Stimulated activated CD4-positive, alpha-beta T cell treated with anti-CD3 and anti-CD28 coated beads, Interleukin-1b, Interleukin-23, amount 100 ng/mL, for 48 hours (primary cell): Measurements from ENCODE around the gene CCDC171.
"Not testable (repeated sequence)": the region's sequence is repeated elsewhere in the genome, so short reads cannot be mapped to it uniquely, and the experiment has no call there.

ENCODE experiments used
- DNase-seq: peaks from one replicate; pipeline ENCODE4 v3.0.0-alpha.2; 2020

CCDC171 gene

DNA sequence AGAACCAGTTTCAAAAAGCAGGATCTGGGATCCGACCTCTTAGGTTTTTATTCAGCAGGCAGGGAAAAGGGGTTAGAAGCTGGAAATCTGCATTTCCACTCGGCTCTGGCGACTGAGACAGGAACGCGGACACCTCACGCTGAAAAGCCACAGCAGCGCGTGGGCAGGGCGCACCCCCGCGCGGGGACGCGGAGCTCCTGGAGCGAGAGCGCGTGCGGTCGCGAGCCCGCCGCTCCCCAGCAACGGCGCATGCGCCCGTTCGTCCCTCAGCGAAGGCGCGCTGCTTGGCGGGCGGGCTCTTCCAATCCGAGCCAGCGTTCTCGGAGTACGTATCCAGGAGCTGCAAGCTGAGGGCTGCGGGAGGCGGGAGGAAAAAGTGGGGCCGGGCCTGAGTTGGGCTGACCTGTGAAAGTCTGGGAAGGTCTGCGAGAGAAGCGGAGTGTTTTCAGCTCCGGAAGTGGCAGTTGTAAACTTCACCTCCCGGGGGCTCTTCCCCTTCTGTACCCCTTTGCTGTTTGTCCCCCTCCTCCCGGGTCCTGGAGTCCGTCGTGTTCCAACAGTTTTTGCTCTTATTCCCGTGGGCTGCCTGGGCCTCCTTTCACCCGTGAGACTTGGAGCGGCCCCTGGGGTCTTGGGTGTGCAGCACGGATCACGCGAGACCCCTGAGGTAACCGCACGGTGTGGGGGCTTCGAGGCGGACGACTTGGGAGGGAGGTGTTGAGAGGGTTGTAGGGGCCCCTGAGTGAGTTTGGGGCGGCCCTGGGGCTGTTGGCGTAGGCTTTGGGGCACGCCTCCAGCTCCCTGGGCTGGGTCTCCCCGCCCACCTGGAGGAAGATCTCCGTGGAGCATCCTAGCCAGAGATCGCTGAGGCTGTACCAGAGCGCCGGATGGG lies at the start of gene CCDC171:
TSS of gene CCDC171 (plus strand) at position 408 of the 892 bp plus-strand sequence. CDS start 11,046 bp downstream, outside the sequence.
- peak; percentile 86 for DNase-seq

- no peak for DNase-seq
Observed at GRCh38 chr9:15505921-15506320, 46.9 kb upstream of the CCDC171 start.

DNA sequence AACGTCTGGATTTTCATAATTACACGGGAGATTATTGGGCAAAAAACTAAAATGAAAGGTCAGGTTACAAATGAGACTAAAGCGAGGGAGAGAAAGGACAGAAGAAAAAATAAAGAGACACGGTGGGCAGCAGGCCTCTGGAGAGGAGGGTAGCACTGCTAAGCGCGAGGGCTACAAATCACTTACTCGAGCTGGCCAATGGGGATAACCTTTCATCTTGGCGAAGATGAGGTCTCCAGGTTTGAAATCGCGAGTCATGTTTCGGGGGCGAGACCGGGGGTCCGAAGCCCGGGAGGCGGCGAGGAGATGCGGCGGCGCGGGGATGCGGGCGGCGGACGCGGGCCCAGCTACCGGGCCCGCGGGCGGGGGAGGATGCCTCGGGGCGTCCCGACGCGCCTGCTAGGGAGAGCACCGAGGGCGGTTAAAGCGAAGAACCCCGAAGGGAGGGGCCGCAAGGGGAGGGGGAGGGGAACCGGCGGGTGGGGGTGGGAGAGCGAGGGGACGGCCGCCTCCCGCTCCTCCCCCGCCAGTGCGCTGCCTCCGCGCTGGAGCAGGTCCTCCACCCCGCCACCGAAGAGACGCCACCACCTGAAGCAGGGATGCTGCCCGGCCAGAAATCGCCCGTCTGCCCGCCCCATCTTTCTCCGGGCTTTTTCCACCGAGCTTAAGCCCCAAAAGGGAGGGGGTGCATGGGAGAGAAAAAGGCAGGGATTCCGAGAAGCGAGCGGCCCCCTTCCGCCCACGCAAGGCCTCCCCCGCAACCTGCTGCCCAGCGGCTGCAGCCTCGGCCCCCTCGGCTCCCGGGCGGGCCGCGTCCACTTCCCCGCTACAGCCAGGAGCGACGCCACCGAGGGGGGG lies 42.7 kb upstream of the CCDC171 start:
- peak; percentile 58 for DNase-seq

- peak; percentile 88 for DNase-seq
Observed at GRCh38 chr9:15510789-15511575, 41.9 kb upstream of the CCDC171 start, which contains the start of gene PSIP1. Gene PSIP1 (minus strand): TSS chr9:15510970. CDS start chr9:15510188, 782 bp downstream.

DNA sequence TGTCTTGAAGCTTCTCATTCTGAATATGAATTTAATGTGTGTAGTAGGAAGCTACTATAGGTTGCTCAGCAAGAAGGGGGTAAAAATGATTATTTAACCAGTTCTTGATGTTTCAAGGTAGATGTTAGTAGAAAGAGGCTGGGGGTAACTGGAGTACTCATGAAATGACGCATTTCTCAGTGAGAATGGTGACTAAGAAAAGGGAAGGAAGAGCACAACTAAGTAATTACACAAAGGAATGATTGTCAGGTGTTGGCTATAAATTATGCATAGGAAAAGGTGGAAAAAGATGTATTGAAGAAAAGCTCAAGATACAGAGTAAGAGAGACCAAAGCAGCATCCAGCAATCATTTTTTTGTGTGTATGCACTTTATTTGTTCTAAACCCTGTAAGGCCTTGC lies 40.6 kb upstream of the CCDC171 start:
- DNase-seq = no peak

- DNase-seq = no peak
Observed at GRCh38 chr9:15512889-15513288, 40.0 kb upstream of the CCDC171 start.

GRCh38 chr9:15513335-15513734 lies 39.5 kb upstream of the CCDC171 start:
- DNase-seq = no peak

- DNase-seq = no peak
Observed at GRCh38 chr9:15519831-15520230, 33.0 kb upstream of the CCDC171 start.

- no peak for DNase-seq
Observed at GRCh38 chr9:15521254-15521653, 31.6 kb upstream of the CCDC171 start.

GRCh38 chr9:15522130-15522755 lies 30.6 kb upstream of the CCDC171 start:
- no peak for DNase-seq

DNA sequence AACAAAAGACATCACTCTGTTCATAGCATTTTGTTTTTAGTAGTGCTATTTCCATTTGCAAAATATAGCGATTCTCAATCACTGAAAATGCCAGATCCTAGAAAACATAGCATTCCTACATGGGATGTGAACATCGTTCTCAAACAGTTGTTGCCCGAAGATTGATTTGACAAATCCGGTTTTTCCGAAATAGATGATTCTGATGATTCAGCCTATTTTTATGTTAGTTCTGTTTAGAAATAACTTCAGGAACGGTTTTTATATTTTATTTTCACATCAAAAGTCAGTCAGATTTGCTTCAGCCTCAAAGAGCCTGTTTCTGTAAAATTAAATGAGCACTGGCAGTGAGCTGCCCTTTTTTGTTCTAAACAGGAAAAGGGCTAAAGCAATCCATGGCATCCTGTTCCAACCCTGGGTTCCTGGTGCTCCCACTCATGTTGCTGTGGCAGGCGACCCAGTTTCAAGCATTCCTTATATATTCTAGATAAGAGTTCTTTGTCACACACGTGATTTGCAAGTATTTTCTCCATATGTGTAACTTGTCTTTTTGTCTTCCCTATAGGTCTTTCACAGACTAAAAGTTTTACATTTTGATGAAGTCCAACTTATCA lies 27.9 kb upstream of the CCDC171 start:
- DNase-seq = no peak

DNA sequence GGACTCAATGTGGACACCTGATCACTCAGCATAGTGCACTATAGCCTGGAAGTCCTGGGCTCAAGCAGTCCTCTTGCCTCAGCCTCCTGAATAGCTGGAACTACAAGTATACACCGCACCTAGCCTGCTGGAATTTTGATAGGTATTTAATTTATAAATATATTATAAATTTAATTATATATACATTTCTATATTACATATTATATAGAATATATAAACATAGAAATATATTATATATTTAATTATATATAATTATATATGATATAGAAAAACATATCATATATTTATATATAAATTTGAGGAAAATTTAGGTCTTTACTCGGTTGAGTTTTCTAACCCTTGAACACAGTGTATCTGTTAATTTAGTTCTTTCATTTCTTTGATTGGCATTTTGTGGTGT lies 26.9 kb upstream of the CCDC171 start:
- DNase-seq = no peak

DNA sequence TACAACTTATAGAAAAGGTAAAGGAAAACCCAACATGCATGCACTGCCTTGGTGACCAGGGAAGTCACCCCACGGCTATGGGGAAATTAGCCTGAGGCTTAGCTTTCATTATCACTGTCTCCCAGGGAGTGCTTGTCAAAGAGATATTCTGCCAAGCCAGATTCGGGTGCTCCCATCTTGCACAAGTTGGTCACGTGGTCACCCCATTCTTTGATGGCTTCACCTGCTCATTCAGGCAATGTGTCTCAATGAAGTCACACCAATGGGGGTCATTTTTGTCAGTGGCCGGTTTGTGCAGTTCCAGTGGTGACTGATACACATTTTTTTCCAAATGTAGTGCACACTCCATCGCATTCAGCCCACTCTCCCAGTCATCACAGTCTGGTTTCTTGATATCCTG lies 25.8 kb upstream of the CCDC171 start:
- not testable (repeated sequence) for DNase-seq

- no peak for DNase-seq
Observed at GRCh38 chr9:15529566-15530324, 23.1 kb upstream of the CCDC171 start.

DNA sequence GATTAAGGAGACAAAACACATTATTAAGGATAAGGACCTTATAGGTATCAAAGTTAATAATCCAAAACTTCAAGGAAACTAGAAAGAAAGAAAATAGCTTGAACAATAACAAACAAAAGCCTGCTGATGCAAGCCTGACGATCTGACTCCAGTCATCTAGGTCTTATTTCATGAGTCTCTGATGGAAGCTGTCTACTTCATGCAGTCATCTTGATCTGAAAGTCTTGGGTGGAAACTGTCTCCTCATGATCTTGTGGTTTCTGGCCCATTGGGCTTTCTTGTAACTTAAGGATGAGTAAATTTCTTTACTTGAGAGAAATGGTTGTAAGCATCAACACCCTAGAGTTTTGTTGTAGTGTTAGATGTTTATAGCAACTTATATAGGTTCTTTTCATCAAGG lies 21.5 kb upstream of the CCDC171 start:
- peak; percentile 23 for DNase-seq

GRCh38 chr9:15541872-15542271 lies 11.0 kb upstream of the CCDC171 start:
- no peak for DNase-seq

- DNase-seq = no peak
Observed at GRCh38 chr9:15542624-15543023, 10.2 kb upstream of the CCDC171 start.

DNA sequence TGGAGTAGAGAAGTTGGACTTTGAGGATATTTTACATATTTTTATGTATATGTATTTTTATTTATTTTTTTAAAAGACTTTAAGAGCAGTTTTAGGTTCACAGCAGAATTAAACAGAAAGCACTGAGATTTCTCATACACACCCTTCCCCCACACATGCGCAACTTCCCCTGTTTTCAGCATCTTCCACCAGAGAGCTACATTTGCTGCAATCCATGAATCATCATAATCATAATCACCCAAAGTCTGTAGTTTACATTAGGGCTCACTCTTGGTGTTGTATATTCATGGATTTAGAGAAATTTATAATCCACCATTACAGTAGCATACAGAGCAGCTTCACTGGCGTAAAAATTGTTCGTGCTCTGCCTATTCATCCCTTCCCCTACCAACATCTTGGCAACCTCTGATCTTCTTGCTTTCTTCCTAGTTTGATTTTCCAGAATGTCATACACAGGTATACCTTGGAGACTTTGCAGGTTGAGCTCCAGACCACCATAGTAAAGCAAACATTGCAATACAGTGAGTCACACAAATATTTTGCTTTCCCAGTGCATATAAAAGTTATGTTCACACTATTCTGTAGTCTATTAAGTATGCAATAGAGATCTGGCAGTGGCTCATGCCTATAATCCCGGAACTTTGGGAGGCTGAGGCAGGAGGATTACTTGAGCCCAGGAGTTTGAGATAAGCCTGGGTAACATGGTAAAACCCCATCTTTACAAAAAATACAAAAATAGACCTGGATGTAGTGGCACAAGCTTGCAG lies 9.6 kb upstream of the CCDC171 start:
- no peak for DNase-seq

DNA sequence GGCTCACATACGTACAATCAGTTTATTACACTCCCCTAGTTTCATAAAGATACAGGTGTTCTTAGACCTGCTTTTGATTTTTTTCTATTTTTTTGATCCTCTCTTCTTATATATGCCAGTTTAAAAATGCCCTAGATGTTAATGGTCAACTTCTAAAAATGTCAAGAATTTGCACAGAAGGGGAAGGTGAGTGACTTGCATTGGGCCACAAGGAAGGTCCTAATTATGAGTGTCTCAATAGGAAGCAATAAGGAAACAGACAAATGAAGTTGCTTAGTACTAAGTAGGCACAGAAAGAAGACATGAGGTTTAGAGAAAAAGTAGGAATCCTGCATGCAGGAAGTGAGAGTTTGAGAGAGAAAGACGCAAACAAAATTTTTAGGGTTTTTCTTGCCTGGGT lies 3.2 kb upstream of the CCDC171 start:
- DNase-seq = no peak

GRCh38 chr9:15553528-15553898 lies 670 bp downstream of the CCDC171 start:
- no peak for DNase-seq
